Activated CD8-positive, alpha-beta memory T cell treated with anti-CD3 and anti-CD28 coated beads for 48 hours (primary cell): ENCODE results near the gene USP6NL.
"Not testable (repeated sequence)": the region's sequence is repeated elsewhere in the genome, so short reads cannot be mapped to it uniquely, and the experiment has no call there.

Source experiments
- DNase-seq, 3 experiments: peaks; one replicate each; pipeline ENCODE4 v3.0.0-alpha.2; 2020; ENCODE audit warnings: low read depth in 2 of 3, low spot score in 2 of 3

USP6NL gene

DNA sequence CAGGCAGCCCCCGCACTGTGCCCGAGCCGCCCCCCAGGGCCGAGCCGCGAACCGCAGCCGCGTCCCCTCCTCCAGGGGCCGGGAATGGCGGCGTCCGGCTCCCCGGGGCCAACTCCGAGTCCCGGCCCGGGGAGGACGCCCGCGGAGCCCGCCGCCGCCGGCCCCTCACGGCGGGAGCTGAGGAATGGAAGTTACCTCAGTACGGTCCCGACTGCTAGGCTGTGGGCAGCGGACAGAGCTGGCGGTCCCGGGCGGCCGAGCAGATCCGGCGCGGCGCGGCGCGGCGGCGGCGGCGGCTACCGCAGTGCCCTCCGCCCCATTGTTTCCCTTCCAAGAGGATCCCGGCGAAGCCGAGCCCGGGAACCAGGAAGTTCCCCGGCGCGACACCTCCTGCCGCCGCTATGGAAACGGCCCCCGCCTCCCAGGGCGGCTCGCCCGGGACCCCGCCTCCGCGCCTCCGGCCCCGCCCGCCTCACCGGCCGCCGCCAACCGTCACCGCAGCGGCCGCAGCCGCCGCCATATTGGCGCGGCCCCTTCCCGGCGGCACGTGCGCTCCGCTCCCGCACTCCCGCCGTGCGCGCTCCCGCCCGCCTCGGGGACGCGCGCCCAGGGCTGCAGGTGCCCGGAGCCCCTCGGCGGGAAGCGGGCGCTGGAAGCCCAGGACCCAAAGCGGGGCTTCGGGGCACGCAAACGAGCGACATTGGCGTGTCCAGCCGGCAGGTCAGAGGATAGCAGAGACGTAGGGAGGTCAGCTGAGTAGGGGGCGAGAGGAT, at the start of gene USP6NL:
Gene USP6NL, minus strand, starts transcription at position 403 of the 773 bp plus-strand sequence. CDS start 14,016 bp downstream, outside the sequence.
- peak; percentile 24 to 35 (median 27) for DNase-seq

DNA sequence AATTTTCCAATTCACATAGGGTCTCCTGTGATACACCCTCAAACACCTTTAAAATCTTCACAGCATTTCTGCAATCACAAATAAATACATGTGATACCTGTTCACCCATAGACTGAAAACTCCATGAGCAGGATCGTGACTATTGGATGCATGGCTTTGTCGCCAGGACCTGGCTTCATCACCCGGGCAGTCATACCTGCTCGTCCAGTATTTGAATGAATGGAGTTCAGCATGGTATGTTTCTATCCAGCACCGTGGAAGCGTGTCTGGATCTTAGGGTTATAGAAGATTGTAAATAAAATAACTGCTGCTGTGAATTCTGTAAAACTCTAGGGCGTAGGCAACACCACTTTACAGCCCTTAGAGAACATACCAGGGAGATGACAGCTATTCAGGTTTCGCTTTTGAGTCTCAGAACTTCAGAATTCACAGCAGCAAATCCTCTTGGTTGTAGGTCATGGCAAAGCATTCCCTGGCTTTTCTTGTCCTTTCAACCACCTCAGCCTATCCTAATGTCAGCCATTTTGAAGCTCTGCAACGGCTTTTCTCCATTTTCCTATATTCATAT, 47.4 kb upstream of the USP6NL start:
- DNase-seq = no peak

DNA sequence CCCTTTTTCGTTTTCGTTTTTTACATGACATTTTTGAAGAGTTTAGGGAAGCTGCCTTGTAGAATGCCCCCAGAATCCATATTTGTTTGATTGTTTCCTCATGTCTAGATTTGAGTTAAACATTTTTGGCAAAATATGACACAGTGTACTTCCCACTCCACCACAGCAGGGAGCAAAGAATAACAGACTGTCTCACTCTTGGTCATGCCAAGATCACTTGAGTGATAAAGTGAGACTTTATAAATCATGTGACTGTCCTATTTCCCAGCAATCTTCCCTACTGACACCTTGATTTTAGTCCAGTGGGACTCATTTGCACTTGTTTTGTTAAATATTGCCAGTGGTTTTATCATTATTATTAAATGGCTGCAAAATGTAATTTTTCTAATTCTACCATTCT, 44.4 kb upstream of the USP6NL start:
- DNase-seq = no peak

DNA sequence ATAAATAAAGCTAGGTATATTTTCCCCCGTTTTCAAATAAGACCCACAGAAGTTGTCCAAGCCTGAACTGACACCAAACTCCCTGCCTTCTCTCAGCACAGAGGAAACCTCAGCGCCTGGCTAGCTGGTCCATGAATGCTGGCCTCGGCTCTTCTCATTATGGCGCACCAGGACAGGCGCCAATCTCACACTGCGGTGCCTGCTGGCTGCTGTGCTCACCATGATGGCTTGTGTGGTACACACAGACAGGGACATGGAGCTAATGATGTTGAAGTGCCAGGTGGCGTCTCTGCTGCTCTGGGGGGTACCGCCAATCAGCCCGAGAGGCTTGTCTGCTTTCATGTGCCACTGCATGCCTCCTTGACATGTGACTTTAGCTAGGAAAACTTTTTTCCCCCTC, 43.2 kb upstream of the USP6NL start:
- DNase-seq = no peak

DNA sequence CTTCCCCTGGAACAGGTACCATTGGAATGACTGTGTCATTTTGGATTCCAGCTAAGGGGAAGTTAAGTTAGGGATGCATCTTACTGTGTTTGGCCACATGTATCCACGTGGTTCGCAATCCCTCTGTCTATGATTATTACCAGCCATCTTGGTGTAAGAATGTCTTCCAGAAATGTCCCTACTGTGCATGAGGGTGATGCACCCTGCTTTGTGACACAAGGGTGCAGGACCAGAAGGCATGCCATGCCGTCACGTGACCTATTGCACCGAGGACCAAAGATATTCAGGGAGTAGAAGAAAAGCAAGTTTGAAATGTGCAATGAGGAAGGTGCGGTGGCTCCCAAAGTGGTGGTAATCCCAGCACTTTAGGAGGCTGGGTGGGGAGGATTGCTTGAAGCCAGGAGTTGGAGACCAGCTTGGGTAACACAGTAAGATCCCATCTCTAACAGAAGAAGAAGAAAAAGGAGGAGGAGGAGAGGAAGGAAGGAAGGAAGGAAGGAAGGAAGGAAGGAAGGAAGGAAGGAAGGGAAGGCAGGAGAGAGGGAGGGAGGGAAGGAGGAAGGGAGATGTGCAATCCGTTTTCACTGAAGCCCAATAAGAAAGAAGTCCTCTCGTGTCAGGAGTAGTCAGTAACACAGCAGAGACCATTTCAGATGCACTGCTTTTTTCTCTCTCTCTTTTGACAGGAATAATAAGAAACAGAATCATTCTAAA, 42.5 kb upstream of the USP6NL start:
- no peak for DNase-seq

DNA sequence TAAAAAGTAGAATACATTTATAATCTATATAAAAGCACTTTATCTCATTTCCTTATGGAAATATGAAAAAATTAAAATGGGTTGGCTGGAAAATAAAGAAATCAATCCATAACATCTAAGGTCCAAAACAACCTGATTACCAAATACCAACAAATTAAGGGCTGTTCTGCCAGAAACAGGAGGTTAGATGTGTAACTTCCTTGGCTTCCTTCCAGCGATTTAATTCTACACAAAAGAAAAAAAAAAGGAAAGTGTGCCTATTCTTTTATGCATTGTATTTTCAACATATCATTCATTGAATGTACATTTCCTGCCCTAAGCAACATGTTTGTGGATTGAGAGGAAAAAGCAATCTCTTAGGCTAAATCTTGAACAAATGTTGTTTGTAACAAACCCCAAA, 36.2 kb upstream of the USP6NL start:
- DNase-seq = no peak

DNA sequence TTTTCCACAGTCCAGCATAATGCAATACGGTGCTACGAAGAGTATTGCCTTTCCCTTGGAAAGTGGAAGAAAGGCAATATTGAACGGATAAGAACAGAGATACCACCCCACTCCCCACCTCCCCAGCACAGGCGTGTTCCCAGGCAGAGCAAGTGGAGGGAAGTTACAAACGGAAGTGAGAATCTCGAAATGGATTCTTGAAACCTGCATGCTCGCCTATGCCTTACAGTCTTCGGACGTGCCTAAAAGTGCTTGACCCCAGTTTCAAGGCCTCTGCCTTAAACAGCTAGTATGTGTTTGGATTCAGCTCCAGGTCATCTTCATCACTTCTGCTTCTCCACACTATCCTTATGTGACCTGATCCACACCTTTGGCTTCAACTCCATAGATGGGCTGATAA, 35.0 kb upstream of the USP6NL start:
- no peak for DNase-seq

DNA sequence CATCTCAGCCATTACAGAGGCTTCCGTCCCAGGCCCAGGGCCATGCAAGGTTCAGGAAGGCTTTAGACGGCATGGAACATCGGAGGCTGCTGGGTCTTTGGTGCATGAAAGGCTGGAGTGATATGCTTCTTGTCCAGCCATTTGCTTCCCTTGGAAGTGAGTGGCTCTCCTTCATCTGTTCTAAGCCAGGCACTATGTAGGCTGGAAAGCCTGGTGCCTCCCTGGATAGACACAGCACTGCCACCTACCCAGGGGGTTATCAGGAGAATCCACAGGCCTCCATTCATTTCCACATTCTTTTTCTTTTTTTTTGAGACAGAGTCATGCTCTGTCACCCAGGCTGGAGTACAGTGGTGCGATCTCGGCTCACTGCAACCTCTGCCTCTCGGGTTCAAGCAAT, 31.6 kb upstream of the USP6NL start:
- no peak for DNase-seq

DNA sequence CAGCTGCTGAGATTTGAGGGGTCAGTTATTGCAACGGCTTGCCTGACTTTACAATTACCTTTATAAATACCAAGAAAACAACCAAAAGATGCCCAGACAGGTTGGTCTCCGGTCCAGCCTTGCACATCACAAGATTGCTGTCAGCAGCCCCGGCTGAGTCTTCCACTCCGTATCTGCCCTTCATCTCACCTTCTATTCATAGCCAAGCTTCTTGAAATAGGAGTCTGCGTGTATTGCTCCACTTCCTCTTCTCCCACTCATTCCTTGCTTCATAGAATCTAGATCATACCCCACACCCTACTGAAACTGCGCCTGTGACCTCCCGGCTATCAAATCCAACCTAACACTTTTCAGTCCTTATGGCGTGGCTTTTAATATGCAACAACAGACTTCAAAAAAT, 31.1 kb upstream of the USP6NL start:
- DNase-seq = no peak

DNA sequence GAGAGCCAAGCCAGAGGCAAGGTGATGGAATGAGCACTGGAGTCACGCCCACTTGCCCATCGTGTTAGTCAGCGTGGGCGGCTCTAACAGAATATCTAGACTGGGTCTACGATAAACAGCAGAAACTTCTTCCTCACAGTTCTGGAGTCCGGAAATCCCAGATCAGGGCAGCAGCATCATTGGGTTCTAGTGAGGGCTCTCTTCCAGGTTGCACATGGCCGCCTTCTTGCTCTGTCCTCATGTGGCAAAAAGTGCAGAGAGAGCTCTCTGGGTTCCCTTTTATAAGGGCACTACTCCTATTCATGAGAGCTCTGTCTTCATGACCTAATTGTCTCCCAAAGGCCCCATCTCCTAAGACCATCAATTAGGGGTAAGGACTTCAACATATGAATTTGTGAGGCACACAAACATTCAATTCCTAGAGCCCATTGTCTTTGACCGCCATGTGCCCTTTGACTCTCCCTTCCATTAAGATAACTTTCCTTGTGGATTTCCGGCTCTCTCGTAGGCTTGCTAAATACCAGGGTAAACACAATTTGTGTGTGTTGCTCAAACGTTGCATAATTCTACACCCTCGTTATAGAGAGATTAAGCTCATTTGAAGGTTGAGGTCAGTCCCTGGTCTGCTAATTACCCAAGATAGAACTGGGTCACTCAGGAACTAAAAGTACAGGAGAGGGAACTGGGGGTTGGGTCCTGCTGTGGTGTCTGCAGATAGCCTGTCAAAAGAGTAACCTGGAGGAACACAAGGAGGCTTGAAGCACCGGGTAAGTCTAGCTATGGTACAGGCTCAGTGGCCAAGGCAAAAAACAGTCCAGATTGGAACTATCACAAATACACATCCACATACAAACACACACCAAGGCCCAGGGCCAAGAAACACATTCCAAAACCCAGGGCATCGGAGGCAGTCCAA, 28.7 kb upstream of the USP6NL start:
- no peak for DNase-seq

DNA sequence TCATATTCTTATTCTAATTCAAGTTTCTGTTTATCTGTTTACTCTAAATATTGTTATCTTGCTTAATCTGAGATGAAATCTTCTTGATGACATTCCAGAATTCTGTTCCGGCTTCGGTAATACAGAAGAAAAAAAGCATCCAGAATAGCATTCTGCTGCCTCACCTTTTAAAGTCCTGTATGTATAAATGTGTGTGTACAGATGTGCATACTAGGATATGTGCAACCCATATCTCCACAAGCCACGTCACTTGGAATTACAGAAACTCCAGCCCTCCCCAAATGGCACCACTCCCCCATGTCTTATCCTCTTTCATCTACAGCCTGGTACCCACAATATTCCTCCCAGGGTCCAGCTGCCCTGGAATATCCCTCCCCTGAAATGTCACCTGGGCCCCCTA, 27.9 kb upstream of the USP6NL start:
- DNase-seq = no peak

DNA sequence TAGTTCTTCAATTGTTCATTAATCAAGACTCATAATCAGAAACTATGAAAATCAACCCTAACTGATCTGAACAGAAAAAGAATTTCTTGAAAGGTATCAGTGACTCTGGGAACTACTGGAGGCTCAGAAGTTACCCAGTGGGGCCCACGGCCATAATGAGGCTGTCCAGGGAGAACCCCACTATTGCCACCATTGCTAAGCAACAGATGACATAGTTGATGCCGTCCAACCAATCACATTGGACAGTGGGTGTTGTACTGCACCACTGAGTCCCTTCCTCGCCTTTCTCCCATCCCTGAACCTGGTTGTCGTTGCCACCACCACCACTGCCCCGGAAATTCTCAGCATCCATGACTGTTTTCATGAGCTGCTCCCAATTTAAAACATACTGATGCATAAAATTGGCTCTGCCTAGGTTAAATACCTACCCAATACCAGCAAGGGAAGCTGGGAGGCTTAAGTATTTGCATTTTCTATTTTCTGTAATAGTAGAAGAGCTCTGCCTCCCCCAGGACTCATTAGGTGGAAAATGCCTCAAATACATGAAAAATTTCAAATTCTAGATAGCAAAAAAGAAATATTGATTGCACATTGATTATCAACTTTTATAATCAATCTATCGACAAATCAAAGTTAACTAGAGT, 26.7 kb upstream of the USP6NL start:
- DNase-seq = no peak

DNA sequence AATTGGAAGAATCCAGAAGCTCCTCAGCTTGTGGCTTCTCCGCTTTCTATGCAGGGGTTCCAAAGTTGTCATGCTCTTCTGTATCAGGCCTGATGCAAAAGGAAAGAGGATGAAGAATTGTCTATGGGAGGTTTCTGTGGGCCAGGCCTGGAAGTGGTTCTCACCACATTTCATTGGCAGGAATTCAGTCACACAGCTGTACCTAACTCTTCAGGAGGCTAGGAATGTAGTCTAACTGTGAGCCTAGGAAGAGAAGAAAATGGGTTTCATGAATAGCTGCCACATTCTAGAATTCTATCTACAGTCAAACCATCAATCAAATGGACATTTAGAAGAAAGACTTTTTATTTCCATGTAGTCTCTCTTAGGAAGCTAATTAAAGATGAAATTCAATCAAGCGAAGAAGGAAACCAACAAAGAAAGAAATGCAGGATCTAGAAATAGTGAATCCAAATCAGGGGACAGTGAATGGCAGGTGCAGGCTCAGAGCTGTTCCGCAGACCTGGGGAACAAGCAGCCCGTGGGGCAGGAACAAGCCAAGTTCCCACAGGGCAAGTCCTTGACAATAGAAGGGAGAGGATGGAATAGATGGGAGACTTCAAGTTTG, 25.4 kb upstream of the USP6NL start:
- no peak for DNase-seq

DNA sequence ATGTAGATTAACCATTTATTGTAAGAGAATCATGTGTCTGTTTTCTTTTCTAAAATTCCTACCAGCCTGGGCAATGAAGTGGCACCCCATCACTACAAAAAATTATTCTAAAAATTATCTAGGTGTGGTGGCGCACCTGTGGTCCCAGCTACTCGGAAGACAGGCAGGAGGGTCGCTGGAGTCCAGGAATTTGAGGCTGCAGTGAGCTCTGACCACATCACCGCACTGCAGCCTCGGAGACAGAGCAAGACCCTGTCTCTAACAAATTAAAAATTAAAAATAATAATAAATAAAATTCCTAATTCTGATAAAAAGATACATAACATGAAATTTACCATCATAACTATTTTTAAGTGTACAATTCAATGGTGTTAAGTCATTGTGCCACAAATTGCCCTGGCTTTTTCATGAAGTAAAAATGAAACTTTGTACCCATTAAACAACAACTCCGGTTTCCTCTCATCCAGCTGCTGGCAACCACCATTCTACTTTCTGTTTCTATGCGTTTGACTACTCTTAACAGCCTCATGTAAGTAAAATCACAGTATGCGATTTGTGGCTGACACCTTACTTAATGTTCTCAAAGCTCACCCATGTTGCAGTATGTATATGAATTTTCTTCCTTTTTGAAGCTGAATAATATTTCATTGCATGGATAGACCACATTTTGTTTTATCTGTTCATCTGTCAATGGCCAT, 20.6 kb upstream of the USP6NL start:
- DNase-seq = no peak

DNA sequence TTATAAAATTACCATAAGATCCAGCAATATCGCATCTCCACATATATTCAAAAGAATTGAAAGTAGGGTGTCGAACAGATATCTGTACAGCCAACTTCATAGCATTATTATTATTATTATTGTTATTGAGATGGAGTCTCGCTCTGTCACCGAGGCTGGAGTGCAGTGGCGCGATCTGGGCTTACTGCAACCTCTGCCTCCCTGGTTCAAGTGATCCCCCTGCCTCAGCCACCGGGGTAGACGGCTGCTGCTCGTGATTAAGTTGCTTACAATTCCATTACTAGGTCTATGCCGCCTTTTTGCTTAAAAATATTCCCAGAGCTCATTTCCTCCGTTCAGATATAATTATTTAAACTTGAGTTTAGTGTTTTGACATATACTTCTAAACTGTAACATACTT, 19.8 kb upstream of the USP6NL start:
- no peak for DNase-seq

DNA sequence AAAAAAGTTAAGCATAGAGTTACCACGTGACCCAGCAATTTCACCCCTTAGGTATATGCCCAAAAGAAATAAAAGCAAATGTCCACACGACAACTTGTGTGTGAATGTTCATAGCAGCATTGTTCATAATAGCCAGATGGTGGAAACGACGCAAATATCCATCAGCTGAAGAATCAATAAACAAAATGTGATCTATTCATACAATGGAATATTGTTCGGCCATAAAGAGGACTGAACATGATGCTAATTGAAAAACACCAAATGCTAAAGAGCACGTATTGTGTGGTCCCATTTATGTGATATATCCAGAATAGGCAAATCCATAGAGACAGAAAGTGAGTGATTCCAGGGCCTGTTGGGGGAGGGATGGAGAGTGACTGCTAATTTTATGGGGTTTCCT, 18.3 kb upstream of the USP6NL start:
- no peak for DNase-seq

DNA sequence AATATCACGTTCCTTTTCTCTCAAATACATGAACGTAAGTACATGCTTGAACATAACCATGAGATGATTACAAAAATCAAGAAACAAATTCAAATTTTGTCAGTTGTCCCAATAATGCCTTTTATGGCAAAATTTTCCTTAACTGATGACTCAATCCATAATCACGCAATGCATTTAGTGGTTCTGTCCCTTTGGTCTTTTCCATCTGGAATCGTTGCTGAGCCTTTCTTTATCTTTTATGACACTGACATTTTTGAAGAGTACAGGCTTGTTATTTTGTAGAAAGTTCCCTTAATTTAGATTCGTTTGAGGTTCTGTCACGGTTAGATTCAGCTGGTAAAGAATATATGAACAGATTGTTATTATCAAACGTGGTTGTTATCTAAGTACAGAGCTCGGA, 16.5 kb upstream of the USP6NL start:
- not testable (repeated sequence) for DNase-seq

DNA sequence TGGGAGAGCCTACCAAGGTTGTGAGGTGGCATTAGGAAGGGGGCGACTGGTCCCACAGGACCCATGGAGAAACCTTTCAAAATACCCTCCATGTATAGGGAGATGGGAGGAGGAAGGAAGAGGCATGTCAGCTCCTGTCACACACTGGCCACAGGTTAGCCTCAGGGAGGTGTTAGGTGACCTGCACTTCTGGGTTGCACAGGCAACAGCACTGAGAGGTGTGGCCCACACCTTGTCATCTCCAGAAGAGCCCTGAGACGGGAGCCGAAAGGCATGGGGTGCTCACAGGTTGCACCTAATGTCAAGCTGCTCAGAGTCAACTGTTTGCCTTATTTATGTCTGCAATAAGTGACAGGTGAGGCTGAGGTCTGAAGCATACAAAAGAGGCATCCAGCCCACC, 14.6 kb upstream of the USP6NL start:
- no peak for DNase-seq

DNA sequence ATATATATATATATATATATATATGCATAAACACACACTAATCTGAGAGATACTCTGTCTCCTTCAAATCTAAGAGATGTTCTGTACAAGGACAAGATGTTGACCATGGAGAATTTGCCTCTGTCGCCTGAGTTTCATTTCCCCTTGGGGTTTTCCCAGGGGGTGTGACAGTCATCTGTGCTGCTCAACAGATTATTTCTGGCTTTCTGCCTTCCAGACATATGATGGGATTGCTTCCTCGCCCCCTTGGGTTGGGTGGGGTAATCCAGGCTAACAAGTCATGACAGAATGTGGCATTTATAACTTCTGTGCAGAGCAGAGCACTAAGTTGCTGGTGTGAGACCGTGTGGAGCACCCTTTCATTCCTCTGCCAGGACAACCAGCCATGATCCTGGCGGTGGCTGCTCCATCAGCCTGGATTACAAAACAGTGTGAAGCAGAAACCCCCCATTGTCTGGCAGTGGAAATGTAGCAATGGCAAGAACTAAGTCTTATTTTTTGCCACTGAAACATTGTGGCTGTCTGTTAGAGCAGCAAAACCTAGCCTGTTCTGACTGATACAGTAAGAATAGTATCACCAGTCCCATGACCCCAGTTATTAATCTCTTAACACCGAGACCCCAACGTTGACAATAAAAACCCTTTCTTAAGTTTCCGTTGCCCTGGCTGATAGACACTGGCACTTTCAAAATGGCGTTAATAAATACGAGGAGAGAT, 13.7 kb upstream of the USP6NL start:
- DNase-seq = no peak
